GM12872 (cell line): ENCODE measurements around the gene GOLIM4.
A peak's percentile ranks its signal among the peaks of the same experiment; 100 is the strongest.

Source experiments
- CTCF ChIP-seq: IDR thresholded peaks from 3 replicates; pipeline ENCODE4 v1.5.1; 2011; ENCODE audit warnings: low read depth, mild to moderate bottlenecking, low read length, moderate library complexity; ENCODE audit not compliant: insufficient read depth

Gene GOLIM4

GRCh38 chr3:168088106-168088720, 7.5 kb downstream of the GOLIM4 start:
- peak; percentile 75 for TF ChIP-seq CTCF

- TF ChIP-seq CTCF: no peak
Measured at GRCh38 chr3:168087539-168087938, 8.2 kb downstream of the GOLIM4 start.

GRCh38 chr3:168086541-168087260, 9.0 kb downstream of the GOLIM4 start:
- no peak for TF ChIP-seq CTCF

- TF ChIP-seq CTCF: no peak
Measured at GRCh38 chr3:168085491-168086119, 10.1 kb downstream of the GOLIM4 start.

- no peak for TF ChIP-seq CTCF
Measured at GRCh38 chr3:168083906-168084305, 11.8 kb downstream of the GOLIM4 start.

GRCh38 chr3:168081856-168082255, 13.9 kb downstream of the GOLIM4 start:
- no peak for TF ChIP-seq CTCF

GRCh38 chr3:168081171-168081771, 14.5 kb downstream of the GOLIM4 start:
- no peak for TF ChIP-seq CTCF
